ENCODE data around the gene PPP1R1B.

PPP1R1B gene

DNA sequence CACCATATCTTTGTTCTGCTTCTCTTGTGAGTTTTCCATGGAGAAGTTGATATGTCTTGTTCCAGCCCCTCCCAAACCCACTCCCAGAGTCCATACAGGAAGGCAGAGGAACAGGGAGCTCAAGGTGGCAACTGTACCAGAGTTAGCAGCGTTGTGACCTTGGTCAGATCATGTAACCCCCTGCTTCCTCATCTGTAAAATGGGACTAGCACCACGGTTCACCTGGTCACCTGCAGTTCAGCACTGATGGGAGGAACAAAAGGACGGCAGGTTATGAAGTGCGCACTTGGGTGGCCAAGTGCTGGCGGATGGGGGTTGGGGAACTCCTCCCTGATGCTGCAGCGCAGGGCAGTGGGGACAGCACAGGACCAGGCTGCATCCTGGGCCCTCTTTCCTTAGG is 11.3 kb upstream of the PPP1R1B start:
- no peak for DNase-seq (ENCODE audit: low spot score)

DNA sequence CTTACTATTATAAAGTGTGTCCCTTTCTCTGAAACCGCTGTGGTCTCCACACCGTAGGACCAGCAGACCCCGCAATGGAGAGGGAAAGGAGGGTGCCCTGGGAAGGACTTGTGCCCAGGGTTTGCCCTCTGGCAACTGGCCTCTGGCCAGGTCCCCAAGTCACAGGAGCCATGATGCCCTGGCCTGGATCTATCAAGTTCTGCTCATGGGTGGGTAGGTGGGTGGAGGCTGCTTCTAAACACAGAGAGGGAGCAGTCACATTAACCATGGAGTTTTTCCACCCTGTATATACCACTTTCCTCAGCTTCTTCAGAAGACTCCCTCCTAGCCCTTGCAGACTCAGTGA is 9.7 kb upstream of the PPP1R1B start:
- DNase-seq (ENCODE audit: low spot score) = no peak

DNA sequence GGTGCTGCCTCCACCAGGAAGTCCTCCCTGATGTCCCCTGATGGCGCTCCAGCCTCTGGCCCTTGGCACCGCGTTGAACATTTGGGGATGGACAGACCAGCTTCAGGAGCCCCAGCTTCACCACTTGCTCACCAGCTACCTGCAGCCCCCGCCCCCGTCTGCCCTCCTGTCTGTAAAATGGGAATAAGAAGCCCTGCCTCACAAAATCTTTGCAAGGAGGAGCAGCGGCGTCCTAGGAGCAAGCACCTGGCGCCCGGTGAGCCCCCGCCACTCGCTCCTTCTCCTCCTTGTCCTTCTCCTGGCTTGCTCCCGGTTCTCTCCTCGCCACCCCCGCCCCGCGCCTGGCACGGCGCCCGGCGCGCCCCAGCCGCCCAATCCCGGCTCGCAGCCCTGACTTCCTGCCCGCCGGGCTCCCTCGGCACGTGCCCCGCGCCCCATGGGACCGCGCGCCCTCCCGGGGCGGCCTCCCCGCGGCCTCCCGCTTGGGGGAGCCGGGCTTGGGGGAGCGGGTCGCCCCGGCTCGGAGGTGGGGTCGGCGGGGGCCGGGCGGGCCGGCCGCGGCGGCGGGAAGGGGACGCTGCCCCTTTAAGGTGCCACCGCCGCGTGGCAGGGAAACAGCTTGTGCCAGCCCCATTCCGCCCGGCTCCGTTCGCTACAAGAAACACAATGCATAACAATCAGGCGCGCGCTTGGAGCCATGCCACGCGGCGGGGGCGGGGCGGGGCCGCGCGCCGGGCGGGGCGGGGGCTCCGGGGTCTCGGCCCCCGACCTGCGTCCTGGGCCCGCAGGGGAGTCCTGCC is 9.1 kb upstream of the PPP1R1B start:
- DNase-seq (ENCODE audit: low spot score) = peak; percentile 80

DNA sequence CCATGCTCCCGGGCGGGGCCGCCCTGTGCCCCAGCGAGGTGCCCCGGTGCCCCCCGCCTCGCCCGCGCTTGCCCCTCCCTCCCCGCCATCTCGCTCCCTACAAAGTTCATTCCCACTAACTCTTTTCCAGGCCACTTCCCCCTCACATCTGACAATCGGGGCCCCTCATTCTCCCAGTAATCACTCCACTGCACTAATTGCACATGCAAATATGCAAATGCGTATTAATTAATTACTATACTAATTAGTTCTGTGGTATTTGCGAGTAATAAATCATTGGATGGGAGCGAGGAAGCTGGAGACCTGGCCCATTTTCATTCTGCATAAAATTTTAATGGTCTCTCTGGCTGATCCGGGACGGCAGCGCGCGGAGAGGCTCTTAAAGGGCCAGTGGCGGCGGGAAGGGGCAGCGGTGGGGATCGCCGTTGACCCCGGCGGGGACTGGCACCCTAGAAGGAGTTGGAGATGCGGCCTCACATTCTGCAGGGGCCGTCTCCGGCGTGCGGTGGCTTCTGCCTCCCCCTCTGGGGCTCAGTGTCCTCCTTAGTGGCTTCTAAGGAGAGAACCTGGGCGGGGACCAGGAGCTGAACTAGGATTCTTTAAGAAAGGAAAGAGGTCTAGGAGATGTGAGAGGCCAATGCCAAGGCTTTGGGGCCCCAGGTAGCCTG is 8.4 kb upstream of the PPP1R1B start:
- no peak for DNase-seq (ENCODE audit: low spot score)

DNA sequence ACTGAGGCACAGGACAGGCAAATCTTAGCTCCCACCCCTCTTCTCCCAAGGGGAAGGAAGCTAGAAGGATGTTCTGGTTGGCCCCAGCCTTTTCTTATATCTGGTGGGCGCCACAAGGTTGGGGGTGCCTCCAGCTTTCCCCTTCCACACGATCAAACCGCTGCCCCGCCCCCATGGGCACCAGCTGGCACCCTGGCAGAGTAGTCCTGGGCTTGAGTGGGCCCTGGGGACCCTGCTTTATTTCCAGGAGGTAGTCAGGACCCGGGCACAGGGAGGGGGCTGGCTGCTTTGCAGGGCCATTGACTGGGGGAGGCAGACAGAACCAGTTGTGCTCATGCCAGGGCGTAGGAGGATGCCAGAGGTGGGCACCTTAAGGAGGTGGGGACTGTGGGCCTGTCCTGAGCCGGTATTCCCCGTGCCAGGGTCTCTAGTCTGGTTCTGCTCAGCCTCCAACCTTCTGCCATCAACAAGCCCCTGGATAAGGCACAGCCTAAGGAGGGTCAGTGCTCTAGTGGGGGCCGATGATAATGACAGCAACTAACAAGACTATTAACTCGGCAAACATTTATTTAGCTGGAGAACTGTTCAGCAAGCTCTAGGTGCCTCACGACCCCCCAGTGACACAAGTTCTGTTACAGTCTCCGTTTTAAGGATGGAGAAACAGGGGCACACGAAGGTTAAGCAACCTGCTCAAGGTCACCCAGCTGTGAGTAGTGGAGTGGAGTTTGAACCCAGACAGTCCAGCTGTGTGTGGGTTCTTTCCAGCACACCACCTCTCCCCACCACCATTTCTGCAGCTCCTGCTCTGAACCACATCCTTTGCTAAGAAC is 7.6 kb upstream of the PPP1R1B start:
- DNase-seq (ENCODE audit: low spot score) = no peak

DNA sequence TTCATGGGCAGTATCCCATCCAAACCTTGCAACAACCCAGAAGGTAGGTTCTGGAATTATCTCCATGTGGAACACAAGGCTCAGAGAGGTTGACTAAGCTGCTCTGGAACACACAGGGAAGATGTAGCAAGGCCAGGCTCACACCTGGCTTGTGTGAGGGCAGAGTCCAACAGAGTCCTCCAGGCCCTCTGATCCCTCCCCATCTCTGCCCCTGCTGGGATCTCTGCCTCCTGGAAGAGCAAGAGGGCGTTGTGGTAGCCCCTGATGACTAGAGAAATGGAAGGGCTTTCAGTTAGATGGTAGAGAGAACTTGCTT is 7.0 kb upstream of the PPP1R1B start:
- no peak for DNase-seq (ENCODE audit: low spot score)

DNA sequence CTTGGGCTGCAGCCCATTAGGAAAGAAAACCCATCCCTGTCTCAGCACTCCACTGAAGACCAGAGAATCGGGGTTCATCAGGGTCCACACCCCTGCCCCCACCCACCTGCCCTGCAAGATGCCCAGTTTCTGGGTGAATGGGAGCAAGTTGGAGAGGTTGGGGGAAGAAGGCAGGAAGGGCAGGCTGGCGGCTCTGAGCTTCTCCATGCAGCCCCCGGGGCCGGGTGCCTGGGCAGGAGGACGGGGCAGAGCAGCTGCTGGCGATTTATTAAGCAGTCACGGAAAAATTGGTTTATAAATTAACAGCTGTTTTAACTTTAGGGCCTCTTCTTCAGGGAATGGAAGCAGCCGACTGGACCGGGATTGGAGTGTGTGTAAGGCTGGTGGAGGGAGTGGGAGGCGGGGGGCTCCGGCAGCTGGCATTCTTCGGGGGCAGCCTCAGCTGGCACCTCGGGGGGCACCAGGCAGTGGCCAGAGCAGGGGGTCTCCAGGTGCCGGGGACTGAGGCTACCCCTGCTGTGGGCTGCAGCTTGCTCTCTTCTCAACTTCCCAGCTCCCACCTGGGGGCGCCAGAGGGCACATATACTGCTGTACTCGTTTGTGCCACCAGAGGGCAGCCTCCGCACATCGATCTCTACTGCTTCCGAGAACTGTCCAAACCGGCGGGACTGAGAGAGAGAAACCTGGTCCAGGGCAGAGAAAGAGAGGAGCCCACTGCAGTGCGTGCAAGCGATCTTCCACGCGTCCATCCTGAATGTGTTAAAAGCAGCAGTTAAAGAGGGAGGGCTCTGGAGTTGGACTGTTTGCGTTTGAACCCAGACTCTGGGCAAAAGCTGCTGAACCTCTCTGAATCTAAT is 5.0 kb upstream of the PPP1R1B start:
- DNase-seq (ENCODE audit: low spot score) = peak; percentile 82

DNA sequence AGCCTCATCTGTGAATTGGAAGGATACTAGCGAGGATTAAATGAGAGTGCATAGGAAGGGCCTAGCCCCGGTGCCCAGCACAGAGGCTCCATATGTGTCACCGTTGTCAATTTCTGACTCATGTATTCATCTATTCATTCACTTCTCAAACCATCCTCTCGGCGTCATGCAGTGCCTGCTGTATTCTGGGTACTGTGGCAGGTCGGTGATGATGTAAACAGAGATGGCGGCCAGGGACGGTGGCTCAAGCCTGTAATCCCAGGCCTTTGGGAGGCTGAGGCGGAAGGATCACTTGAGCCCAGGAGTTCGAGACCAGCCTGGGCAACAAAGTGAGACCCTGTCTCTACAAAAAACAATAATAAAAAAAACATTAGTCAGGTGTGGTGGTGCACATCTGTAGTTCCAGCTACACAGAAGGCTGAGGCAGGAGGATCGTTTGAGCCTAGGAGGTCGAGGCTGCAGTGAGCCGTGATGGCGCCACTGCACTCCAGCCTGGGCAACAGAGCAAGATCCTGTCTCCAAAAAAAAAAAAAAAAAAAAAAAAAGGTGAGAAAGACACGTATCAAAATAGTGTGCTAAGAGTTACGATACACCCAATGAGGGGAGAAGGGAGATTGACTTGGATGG is 4.3 kb upstream of the PPP1R1B start:
- DNase-seq (ENCODE audit: low spot score) = no peak

DNA sequence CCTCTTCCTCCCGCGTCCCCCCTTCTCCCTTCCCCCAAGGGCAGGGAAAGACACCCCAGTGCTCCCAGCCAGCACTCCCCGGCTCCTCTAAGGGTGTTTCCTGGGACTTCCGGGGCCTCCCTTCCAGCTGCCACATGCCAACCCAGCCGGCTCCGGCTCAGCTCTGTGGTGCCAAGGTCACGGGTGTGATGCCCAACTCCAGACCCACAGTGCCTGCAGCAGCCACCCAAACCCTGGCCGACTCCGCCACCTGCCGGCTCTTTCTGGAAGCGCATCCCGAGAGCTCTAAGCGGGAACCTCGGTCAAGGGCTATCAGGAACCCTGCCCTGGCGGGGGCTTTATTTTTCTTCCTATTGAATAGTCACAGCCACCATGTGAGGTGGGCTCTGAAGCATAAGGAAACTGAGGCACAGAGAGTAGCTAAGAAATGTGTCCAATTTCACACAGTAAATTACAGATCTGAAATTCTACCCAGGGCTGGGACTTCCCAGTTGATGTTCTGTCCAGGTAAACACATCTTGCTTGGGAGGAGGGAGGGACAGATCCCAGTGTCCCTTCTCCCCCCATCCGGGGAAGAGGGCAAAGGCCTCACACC is 3.3 kb upstream of the PPP1R1B start:
- DNase-seq (ENCODE audit: low spot score) = peak; percentile 68

DNA sequence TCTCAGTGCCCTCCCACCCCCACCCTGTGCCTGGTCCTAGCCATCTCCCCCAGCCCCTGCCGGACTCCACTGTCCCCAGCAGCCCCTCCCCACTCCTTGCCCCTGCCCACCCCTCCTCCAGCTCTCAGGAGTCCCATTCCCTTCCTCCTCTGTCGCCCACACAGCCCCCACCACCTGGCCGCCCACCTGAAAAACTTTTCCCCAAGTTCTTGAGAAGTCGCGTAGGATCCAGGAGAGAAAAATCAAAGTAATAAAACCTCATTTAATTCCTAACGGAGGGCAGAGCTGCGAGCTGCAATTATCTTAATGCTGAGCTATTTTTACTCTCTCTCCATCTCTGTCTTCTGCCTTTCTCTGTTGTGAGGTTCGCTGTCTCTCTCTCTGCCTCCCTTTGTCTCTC is 2.4 kb upstream of the PPP1R1B start:
- no peak for DNase-seq (ENCODE audit: low spot score)

DNA sequence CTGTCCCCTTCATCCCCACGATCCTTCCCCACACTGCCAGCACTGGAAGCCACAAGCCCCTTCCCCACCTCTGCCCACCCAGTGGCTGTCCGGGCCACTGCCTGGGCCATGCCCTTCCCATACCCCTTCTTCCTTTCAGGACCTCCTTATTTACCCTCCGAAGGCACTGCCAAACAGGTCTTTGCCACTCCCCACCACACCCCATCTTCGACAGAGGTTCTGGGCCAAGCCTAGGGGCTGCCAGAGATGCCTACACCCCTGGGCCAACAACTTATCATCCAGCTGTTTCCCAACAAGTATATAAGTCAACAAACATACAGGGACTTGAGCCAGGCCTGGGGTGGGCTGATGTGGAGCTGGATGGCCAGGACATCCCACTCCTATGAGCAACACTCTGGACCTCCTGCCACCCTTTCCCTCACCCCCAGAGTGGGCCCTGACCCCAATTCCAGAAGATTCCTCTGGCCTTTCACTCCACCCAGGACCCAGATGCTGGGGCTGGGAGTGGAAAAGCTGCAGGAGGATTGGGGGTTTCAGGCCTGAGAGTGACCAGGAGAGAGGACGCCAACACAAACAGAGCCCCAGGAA is 1.5 kb upstream of the PPP1R1B start:
- no peak for DNase-seq (ENCODE audit: low spot score)

DNA sequence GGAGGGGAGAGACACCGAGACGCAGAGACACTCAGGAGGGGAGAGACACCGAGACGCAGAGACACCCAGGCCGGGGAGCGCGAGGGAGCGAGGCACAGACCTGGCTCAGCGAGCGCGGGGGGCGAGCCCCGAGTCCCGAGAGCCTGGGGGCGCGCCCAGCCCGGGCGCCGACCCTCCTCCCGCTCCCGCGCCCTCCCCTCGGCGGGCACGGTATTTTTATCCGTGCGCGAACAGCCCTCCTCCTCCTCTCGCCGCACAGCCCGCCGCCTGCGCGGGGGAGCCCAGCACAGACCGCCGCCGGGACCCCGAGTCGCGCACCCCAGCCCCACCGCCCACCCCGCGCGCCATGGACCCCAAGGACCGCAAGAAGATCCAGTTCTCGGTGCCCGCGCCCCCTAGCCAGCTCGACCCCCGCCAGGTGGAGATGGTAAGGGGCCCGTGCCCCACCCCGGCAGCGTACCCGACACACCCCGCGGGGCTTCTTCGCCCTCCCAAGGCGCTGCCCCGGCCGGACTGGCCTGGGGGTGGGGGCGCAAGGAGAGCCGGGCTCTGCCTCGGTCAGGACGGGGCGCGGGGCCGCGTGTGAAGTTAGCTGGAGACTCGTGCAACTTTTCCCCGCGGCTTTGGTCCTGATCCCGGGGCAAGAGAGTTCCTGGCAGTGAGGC is 427 bp downstream of the PPP1R1B start:
- no peak for DNase-seq (ENCODE audit: low spot score)

DNA sequence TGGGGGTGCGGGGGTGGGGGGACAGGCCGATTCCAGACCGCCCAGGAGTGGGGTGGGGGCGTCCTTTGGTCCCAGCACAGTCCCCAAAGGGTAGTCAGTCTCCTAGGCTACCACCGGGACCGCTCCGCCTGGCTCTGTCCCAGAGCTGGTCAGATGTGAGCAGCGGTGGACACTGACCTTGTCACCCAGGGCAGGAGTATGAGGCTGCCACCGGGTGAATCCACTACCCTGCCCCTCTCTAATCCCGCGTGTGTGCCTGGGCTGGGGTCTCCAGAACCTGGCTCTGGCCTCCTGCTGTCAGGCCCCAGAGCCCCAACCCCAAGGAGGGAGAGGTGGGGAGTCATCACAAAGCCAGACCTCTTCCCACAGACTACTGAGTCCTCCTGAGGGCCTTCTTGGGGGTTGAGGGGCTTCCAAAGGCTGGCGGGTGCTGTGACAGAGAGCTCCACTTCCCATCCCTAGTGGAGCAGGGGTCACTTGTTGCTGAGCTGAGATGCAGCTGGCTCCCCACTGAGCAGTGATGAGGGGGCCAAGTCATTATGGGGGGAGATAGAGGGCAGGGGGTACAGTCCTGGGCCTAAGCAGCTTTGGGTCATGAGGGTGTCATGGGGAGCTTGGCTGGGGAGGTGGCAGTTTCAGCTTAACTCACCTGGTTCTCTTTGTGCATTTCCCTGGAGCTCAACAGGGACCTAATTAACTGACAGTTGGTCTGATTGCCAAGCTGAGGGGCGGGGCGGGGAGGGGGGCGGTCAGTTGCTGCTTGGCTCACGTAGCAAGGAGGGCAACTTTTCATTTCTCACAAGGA is 1.2 kb downstream of the PPP1R1B start:
- no peak for DNase-seq (ENCODE audit: low spot score)

DNA sequence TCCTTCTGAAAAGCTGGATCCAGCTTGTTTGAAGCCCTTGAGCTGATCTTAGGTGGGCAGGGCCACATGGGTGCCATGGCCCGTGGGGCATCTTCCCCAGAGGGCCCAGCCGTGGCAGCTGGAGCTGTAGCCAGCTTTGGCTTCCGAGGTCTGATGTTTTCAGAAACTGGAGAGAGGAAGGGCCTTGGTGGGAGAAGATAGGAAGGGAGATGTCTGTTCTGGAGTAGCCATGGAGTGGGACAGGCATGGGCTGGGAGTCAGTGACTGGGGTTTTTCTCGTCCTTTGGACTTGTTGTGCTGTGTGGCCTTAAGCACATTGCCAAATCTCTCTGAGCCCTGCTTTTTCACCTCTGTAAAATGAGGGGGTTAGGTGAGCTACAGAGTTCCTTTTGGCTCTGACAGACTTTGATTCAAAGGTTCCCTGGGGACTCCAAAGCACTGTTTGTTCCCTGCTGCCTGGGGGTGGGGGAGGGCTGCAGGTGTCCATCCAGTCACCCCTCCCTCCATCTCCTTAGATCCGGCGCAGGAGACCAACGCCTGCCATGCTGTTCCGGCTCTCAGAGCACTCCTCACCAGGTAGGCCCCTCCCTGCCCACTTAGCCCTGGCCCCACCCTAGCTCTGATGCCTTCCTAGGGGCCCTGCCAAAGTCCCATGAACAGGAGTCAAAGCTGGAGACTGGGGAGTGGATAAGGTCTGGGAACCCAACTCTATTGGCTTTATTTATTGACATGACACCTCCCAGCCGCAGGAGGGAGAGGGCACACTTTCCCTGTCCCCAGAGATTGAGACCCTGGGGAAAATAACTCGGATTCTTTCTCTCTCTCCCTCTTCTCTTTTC is 2.1 kb downstream of the PPP1R1B start:
- DNase-seq (ENCODE audit: low spot score) = no peak

DNA sequence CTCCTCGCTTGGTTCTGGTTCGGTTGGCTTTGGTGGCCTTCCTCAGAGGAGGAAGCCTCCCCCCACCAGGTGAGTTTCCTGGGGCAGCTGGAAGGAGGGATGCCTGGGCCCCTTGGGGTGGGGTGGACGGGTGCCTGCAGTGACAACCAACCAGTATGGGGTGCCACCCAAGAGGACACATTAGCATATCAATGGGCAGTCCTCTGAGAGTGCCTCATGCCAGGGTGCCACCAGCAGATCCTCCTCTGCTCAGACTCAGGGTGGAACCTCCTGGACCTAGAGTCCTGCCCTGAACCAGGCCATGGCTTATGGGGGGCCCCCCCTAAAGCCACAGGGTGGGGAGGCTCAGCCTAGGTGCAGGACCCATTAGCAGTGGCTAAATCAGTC is 2.7 kb downstream of the PPP1R1B start:
- no peak for DNase-seq (ENCODE audit: low spot score)

DNA sequence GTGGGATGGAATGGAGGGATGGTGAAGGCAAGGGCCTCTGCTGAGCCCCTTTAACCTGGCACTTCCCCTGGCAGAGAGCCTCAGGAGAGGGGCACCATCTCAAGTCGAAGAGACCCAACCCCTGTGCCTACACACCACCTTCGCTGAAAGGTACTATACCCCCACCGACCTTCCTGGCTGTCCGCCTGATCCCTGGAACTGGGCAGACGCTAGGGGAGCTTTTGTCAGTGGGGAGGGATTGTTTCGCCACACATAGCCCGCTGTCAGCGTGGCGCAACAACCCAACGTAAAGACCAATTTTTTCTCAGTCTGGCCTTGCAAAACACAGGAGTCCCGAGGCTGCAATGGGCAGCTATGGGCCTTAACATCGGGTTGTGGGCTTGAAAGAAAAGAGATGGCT is 3.1 kb downstream of the PPP1R1B start:
- no peak for DNase-seq (ENCODE audit: low spot score)

DNA sequence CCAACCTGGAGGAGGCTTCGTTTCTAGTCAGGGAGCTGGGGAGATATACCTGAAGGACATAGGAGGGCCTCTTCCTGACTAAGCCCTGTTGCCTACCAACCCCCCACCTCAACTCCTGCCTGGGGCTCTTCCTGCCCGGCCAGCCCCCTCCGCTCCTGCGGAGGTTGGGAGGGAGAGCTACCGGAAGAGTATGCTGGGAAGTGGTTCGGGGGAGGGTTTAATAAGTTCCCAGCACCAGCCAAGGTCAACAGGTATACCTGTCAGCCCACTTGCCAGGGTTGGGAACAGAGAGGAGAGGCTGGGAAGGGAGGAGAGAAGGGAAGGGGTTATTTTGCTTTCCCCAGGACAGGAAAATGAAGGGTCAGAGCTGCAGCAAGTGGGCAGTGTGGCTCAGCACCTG is 4.7 kb downstream of the PPP1R1B start:
- no peak for DNase-seq (ENCODE audit: low spot score)

DNA sequence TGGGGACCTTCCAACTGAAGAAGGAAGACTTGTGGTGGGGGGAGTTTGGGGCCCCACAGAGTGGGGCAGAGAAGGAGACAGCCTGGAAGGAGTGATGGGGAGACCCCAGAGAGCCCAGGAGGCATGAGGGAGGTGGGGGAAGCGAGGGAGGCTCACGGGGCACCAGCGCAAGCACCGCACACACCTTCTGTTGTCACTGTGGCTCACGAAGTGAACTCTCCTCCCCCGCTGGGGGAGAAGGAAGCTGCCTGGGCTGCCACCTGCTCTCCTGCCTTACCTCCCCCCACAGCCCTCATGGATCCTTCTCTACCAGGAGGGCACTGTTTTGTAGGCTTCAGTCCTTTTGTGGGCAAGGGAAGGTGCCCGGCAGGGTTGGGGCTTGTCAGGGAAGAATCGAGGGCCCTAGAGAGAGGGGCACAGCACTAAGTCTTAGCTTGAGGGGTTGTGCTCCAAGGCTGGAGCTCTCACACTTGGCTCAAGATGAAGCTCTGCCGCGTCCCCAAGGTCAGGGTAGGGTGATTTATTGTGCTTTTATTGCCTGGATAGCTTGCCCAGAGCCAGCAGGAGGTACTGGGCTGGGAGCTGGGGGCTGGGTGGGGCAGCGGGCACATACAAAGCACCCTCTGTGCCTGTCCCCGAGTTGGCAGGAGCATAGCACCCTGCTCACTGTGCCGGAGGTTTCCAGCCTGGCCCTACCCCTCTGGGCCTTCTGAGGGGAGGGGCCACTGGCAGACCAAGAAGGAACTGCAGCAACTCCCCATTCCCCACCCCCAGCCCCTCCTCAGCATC is 5.6 kb downstream of the PPP1R1B start:
- DNase-seq (ENCODE audit: low spot score) = peak; percentile 41
